NB4 (cell line): ENCODE data around the gene RAB4B.

Experiments
- MYC ChIP-seq: IDR thresholded peaks from 2 replicates; pipeline ENCODE4 v1.6.1; 2011; ENCODE audit warnings: low read depth, low read length
- TF ChIP-seq, protein P1 (sequence below): IDR thresholded peaks from one replicate; pipeline ENCODE4 v1.5.1; 2012; ENCODE audit warnings: low read depth, low read length
- TF ChIP-seq, protein P2 (sequence below): IDR thresholded peaks from 2 replicates; pipeline ENCODE4 v1.6.1; 2011; ENCODE audit warnings: low read depth, low read length

DNA sequence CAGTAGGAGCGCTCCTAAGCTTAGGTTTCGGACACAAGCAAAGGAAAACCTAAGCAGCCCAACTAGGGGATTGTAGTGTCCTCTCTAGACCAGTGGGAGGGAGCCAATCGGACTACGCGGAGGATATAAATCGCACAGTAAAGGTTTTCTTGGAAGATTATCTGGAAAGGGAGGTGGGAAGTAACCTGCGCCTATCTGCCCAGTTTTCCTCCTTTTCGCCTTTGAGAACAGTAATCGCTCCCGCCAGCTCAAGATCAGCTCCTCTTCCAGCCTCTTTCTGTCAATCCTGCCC is 456 bp upstream of the RAB4B start:
- TF ChIP-seq, protein P1, sequence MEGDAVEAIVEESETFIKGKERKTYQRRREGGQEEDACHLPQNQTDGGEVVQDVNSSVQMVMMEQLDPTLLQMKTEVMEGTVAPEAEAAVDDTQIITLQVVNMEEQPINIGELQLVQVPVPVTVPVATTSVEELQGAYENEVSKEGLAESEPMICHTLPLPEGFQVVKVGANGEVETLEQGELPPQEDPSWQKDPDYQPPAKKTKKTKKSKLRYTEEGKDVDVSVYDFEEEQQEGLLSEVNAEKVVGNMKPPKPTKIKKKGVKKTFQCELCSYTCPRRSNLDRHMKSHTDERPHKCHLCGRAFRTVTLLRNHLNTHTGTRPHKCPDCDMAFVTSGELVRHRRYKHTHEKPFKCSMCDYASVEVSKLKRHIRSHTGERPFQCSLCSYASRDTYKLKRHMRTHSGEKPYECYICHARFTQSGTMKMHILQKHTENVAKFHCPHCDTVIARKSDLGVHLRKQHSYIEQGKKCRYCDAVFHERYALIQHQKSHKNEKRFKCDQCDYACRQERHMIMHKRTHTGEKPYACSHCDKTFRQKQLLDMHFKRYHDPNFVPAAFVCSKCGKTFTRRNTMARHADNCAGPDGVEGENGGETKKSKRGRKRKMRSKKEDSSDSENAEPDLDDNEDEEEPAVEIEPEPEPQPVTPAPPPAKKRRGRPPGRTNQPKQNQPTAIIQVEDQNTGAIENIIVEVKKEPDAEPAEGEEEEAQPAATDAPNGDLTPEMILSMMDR = no peak
- no peak for TF ChIP-seq MYC
- TF ChIP-seq, protein P2, sequence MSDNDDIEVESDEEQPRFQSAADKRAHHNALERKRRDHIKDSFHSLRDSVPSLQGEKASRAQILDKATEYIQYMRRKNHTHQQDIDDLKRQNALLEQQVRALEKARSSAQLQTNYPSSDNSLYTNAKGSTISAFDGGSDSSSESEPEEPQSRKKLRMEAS = no peak
